Stimulated activated CD8-positive, alpha-beta memory T cell treated with anti-CD3 and anti-CD28 coated beads, Interleukin-4, amount 100 ng/mL, for 24 hours (primary cell): ENCODE results near the gene IL16.
"Not testable (repeated sequence)": the region's sequence is repeated elsewhere in the genome, so short reads cannot be mapped to it uniquely, and the experiment has no call there.

Source experiments
- DNase-seq: peaks from one replicate; pipeline ENCODE4 v3.0.0-alpha.2; 2020; ENCODE audit warnings: low read depth

Gene IL16

DNA sequence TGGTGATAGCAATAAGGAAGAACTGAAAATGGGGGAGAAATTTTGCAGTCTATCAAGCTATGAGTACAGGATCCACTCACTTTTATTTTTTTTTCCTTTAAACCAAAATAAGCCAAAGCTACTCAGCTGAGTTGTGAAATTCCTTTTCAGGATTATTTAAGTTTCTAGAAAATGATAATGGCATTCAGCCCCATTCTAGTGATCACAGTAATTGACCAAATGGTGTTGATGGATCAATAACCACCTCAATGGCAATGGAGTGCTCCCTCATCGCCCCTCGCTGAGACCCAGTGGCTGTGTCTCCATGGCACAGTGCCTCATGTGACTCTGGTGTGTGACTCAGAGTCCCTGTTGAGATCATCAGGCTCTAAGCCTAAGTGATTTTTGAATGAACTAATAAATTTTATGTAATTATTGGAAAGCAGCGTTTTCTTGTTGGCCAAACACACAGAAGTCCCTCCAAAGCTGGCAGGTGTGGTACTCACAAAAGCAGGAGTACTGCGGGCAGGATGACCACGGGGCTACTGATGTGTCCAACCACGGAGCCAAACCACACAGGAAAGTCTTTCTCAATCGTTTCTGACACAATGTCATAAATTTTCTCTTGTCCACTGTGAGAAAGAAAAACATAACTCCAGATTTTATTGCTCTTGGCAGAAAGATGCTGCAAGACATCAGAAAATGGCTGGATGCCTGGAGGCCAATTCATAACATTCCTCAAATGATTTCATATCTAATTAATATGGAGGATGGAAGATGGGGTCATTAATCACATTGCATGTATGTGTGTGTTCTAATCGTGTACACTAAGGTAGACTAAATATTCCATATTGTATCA lies 141.7 kb downstream of the IL16 start:
- DNase-seq = no peak

DNA sequence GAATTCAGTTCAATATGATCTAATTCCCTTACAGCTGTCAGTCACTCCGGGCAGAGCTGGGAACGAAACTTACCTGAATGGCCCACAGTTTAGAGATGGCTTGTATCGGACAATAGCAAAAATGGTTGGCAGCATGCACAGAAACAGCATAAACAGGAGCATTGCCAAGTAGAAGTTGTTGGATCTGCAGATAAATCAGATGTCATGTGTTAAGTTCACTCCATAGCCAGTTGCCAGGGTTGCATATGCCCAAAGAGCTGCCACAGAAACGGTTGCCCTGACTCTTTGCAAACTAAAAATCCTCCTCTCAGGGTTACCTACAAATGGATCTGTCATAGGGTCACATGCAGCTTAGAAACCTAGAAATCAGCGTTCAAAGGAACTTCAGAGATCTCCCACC lies 142.6 kb downstream of the IL16 start:
- DNase-seq = no peak

DNA sequence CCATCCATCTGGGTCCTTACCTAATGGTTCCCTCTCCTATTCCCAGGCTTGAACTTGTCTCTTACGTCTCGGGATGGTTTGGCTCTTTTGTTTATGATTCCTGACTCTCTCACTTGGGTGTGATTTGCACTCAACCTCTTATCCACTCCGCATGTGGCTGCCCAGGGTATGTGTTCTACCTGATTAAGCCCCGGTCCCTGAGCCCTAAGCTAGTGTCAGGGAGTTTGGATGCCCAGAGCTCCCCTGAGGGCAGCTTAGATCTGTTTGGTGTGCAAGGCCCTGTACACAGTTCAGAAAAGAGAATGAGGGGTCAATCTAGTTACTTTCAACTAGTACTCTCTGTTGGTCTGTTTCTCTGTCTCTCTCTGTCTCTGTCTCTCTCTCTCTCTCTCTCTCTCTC lies 143.2 kb downstream of the IL16 start:
- no peak for DNase-seq

DNA sequence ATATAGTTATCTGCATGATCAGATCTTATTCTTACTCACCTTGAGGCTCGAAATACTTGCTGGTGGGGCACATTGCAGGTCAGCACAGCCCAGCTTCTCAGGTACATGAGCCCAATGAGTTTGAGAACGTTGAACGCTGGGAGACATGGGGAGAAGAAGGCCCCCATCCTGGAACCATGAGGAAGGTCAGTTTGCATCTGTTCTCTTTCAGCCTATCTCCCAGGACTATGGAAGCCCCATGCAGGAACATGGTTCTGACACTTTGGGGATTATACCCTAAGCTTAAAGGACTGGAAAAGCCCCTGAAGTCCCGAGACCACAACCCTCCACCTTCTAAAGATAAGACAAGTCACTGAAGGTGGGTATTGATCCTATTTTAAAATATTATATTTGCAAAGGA lies 144.7 kb downstream of the IL16 start:
- DNase-seq = no peak

DNA sequence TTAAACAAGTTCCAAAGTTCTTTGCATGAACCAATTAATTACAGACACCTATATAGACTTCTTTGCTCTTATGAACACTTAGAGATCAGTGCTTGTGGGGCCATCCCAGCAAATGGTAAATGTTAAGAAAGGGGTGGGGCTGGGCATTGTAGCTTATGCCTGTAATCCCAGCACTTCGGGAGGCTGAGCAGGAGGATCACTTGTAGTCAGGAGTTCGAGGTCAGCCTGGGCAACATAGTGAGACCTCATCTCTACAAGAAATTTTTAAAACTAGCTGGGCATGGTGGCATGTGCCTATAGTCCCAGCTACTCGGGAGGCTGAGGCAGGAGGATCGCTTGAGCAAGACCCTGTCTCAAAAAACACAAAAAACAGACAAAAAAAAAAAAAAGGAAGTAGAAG lies 146.7 kb downstream of the IL16 start:
- no peak for DNase-seq

DNA sequence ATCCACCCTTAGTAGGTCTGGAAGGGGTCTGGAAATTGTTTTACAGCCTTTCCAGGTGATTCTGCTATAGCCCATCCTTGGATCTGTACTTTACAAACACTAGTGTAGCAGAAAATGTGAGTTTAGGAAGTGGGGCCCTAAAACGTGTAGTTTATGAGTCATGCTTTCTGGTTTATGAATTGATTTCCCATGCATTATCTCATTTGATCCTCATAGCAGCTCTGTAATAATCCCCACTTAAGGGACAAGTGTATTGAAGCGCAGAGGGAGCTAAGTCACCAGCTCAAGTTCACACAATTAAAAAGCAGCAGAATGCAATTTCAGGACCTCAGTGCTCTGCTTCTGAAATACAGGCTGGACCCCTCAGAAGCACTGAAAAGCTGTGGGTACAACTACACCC lies 149.9 kb downstream of the IL16 start:
- DNase-seq = no peak

DNA sequence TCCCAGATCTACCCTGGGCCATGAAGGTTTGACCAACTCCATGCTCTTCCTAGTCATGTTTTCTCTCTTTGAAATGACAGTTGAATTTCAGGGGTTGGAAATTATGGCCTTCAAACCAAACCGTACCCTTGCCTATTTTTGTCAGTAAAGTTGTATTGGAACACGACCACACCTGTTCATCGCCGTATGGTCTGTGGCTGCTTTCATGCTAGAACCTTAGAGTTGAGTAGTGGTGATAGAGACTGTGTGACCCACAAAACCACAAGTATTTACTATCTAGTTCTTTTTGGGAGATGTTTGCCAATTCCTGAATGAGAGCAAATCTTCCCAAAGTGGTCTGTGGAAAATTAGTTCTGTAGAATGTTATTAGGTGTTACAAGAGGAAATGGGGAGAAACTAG lies 151.2 kb downstream of the IL16 start:
- DNase-seq = no peak

DNA sequence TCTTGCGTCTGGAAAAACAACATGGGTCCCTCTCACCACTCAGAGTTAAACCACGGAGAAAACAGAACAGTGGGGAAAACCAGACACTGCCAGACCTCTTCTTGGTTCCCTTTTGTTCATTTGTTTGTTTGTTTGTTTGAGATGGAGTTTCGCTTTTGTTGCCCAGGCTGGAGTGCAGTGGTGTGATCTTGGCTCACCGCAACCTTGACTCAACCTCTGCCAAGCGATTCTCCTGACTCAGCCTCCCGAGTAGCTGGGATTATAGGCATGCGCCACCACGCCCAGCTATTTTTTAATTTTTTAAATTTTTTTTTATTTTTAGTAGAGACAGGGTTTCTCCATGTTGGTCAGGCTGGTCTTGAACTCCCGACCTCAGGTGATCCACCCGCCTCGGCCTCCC lies 152.0 kb downstream of the IL16 start:
- DNase-seq = not testable (repeated sequence)

DNA sequence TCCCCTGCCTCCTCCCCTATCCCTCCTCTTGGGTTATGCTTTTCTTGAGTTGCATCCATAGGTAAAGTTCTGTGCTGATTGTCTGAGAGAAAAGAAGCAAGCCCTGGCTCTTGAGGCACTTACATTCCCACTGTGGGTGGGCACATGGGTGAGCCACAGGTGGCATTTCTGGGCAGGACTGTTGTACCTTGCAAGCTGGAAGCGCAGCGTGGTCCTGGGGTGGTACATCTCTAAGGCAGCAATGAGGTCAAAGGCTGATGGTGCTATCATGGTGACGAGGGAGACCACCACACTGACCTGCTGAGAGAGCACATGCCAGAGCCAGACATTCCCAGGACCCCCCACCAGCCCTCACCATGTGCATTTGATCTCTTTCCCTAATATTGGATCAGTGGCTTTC lies 152.6 kb downstream of the IL16 start:
- no peak for DNase-seq

DNA sequence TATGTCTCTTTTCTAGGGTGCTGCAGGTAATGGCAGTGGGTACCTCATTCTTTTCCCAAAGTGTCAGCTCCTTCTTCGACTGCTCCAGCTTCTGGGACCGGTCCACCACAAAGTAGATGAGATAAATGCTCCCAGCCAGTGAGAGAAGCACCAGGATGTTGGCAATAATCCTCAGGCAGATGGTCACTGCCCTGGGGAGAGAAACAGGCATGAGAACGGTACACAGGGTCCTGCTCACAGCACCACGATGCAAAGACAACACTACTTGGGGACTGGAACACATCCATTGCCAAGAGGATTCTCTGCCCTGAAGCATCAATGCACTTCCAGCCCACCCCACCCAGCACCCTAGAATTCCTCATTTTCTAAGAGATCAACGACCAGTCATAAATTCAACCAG lies 155.0 kb downstream of the IL16 start:
- no peak for DNase-seq

DNA sequence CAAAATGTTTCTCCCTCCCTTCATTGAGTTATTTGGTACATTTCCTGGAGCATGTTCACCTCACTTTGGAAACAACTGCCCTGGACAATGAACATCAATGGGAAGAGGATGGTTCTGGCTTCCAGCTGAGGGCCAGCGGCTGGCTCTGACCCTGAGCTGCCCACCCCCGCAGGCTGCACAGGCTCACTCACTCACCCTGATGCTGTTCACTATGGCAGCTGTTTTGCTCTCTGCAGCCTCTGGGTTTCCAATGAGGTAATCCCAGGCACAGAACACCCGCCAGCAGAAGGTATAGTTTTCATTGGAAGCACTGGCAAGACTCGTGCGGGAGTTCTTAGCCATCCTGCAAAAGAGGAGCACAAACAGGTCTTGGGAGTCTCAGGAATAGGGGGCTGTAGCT lies 159.6 kb downstream of the IL16 start:
- no peak for DNase-seq

DNA sequence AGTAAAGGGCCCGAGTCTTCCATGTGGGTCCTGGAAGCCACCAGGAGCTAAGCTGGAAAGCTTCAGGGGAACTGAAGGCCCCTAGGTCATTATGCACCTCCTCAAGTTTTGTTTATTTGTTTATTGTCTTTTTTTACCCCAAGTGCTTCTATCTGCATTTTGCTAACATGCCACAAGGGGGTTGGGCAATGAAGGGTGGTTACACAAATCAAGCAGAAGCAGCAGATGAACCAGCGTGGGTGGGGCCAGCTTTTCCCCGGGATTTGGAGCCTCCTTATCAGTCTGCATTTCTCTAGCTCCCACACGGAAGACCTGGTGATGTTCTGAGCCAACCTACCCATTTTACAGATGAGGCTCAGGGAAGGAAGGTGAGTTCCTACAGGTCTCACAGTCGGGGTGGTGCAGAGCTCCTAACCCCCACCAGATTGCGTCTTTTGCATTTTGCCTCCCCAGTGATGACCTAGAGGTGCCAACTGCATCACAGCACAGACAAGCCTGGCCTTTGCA lies 160.6 kb downstream of the IL16 start:
- DNase-seq = no peak

DNA sequence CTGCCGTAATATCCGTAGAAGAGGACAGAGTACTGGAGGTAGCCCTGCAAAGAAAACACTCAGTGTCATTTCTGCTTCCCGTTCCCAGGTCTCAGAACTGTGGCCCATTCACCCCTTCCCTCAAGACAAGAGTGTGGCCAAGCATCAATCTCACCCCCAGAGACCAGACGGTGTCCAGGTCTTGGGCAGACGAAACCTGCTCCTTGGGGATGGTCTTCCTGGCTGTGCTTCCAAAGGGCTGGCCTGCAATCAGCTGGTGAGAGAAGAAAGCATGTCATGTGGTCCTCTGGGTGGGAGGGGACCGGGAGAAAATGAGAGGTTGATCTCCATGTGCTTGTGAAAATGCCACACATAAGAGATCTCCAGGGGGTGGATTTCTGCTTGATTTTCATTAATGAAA lies 161.6 kb downstream of the IL16 start:
- DNase-seq = no peak

DNA sequence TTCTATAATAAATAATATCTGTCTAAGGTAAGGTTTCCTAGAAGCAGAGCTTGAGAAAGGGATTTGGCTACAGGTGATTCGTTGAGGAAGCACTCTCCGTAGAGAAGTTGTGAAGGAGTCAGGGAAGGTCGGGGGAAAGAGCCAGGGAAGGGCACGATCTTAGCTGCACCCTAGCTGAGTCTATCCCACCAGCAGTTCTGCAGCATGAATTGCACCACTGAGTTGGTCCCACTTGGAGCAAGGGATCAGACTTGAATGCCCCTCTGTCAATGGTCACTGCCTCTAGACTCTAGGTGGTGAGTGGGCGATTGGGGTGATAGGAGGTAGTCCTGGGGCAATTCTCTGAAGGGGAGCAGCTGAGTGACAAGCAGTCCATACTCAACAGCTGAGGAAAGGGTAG lies 163.8 kb downstream of the IL16 start:
- DNase-seq = no peak

DNA sequence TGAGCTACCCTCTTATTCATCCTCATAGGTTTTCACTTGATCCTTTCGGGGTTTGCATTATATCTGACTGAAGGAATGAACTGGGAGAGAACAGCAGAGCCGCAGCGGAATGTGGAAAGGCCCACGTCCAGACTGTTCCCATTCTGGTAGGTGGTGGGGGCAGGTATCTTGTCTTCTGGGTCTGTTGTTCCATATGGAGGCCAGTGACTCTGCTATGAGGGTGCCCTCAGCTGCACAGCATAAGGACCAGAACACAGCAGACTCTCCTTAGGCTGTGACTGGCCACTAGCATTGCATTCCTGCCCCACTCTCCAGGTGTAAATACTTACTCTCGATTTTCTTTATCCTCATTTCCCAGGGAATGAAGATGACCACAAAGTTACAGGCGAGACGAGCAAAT lies 165.2 kb downstream of the IL16 start:
- no peak for DNase-seq

DNA sequence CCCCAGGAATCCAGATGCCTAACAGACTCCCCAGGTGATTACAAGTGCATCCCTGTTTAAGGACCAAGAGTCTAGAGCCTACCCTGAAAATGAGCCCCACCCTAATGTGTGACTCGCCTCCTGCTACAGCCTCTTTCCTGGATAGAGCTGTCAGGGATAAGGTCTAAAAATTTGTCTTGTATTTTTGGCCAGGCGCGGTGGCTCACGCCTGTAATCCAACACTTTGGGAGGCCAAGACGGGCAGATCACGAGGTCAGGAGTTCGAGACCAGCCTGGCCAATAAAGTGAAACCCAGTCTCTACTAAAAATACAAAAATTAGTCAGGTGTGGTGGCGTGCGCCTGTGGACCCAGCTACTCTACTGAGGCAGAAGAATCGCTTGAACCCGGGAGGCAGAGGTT lies 166.1 kb downstream of the IL16 start:
- no peak for DNase-seq

DNA sequence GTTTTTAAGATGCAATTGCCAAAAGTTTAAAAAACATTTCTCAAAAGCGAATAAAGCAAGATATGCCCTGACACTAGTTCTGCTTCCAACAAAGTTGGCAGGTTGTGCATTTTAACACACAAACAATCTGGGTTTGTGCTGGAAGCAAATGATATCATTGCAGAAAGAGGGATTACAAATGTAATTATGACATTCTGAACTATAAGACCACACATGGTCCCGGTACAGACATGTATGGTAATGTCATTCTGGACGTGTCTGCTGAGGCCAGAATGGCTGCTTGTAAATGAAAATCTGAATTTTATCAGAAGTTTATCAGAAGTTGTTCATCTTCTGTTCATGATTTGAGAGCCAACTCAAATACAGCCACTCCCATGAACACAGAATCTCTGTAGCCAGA lies 166.6 kb downstream of the IL16 start:
- DNase-seq = no peak
